ENCODE results near the gene PACS1. TPM values are rescaled to one million over a fixed set of nuclear protein-coding genes. Genes with fewer than 3 reads are reported as not detected.

Gene PACS1
- total RNA-seq, 6 experiments from 2014 or later, result 82.8 to 114 (median 91.8) TPM

DNA sequence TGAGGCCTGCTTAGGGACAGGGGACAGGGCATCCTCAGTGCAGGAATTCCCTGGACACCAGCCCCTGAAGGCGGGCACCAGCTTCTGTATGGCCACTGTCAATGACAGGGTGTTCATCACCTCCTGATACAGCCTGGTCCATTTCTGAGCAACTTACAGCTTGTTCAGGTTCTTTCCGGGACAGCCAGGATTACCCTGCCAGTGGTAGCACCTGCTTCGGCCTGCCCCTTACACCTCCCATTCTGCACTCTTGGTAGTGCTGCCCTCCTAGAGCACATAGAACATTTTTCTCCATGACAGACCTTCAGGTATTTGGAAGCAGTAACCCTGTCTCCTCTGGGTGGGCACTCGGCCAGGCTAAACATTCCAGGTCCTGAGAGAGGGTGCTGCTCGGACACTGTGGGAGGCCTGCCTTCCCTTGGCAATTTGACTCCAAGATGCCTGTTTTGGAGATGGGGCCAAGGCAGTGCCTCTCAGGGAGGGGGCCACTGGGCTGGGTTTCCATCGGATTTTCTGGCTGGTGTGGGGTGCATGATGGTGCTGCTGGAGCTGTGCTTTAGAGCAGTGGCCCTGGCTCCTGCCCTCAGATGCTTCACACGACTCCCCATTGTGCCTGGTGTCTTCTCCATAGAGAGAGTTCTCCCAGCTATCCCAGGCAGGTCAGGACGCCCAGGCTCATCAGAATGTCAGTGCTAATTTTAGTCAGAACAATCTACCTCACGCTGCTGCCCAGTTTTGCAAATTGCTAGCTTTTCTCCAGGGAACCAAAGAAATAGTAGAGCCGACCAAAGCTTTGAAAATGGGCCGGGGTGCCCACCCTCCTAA lies 22.3 kb upstream of the PACS1 start:
- peaks cover 7% of the 10 kb centered on the region for H3K36me3 Mint-ChIP-seq (ENCODE audit: low read depth)
- no peaks in the 10 kb centered on the region for H3K9me3 Mint-ChIP-seq
- H3K4me1 Mint-ChIP-seq (ENCODE audit: low read depth), result peaks cover 34% of the 10 kb centered on the region
- no peak for TF ChIP-seq CTCF (IDR thresholded peaks at IDR 0.05)
- no peak for DNase-seq
- H3K4me3 Mint-ChIP-seq, result no peak overlapping the region
- H3K27me3 Mint-ChIP-seq (ENCODE audit: insufficient read depth), result peaks cover 10% of the 10 kb centered on the region
- no peak overlapping the region for H3K27ac Mint-ChIP-seq

DNA sequence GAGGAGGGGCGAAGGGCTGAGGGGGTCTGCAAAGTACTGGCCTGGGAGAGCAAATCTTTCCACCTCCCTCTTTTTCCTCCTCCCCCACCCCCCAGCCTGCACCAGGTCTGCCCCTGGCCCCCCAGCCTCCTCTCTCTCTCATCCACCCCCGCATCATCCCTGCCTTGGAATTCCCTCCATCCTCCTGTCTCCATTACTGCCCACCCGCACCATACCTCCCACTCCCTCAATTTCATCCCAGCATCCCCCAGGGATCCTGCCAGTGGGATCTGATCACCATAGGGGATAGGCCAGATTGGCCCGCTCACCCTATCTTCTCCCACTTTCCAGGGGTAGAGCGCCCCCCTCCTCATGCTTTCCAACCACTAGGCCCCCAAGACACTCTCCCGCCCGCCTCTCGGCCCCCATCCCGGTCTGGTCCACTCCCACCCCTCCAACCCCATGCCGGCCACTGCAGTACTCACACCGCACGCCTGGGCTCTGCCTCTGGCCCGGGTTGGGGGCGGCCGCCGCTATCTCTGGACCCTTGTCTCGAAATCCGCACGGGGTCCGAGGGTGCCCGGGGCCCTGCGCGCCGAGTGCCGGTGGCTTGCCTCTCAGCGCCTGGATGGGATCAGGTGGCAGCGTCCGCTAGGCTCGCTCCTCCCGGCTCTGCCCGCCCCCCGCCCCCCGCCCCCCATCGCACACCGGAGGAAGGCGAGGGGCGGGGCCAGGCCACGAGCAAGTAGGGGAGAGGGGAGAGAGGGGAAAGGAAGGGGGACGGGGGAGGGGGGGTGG lies 21.3 kb upstream of the PACS1 start, which contains the start of gene GAL3ST3:
TSS of gene GAL3ST3 (minus strand) at position 615 of the 777 bp plus-strand sequence. CDS start 3,746 bp downstream, outside the sequence.
- Mint-ChIP-seq H3K4me3 (no peak within 1 kb of the TSS), H3K9me3 (no peaks in the 10 kb centered on the region), H3K27ac (no peak within 1 kb of the TSS), H3K4me1 (ENCODE audit: low read depth) (peaks cover 44% of the 10 kb centered on the region), H3K36me3 (ENCODE audit: low read depth) (peaks cover 16% of the 10 kb centered on the region), H3K27me3 (ENCODE audit: insufficient read depth) (peaks cover 10% of the 10 kb centered on the region)
- TF ChIP-seq CTCF (IDR thresholded peaks at IDR 0.05), result no peak; the same call in 1 of the 2 replicates
- DNase-seq, result no peak

DNA sequence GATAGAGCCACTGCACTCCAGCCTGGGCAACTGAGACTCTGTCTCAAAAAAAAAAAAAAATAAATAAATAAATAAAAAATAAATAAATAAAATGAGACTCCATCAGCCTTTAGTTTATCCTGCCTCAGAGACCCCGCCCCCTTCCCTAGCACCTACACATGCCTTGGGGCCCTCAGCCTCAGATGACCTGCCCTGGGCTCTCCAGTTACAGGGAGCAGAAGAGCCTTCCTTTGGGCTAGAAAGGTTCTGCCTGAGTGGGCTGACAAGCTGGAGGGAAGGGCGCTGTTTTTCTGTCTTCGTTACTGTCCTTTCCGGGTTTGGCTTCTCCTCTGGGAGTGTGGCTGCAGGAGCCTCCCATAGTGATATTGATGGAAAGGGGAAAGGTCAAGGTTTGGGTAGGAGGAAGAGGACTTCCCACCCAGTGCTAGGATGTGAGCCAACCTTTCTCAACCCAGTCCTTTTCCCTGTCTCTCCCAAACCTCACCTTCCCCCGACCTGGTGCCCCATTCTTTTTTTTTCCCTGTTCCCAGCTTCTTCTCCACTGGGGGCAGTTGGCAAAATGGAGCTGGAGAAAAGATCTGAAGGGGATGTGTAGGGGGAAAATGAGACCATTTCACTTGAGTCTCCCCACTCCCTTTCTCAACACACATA lies 19.4 kb upstream of the PACS1 start:
- peaks cover 30% of the 10 kb centered on the region for H3K36me3 Mint-ChIP-seq (ENCODE audit: low read depth)
- DNase-seq, result no peak
- TF ChIP-seq CTCF (IDR thresholded peaks at IDR 0.05), result peak; percentile 32
- H3K4me1 Mint-ChIP-seq (ENCODE audit: low read depth), result peaks cover 44% of the 10 kb centered on the region
- H3K9me3 Mint-ChIP-seq, result no peaks in the 10 kb centered on the region
- H3K4me3 Mint-ChIP-seq, result peak overlapping the region; percentile 95
- peaks cover 10% of the 10 kb centered on the region for H3K27me3 Mint-ChIP-seq (ENCODE audit: insufficient read depth)
- peak overlapping the region; percentile 99 for H3K27ac Mint-ChIP-seq

DNA sequence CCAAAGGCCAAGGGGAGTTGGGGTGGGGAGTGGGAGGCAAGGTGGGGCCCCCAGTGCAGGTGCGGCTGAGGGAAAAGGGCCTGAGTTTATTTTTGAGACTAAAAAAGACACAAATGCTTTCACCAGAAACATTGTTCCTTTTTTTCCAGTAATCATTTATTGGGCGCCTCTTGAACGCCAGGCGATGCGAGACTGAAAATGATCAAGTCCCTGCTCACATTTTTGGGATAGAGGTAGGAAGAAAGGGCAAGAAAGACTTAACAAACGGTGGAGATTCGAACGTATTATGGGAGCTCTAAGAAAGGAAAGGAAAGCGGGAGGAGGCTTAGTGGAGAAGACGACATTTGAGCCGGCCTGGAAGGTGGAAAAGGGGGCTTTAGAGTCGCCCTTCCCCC lies 18.7 kb upstream of the PACS1 start:
- peaks cover 10% of the 10 kb centered on the region for H3K27me3 Mint-ChIP-seq (ENCODE audit: insufficient read depth)
- H3K9me3 Mint-ChIP-seq, result no peaks in the 10 kb centered on the region
- no peak for DNase-seq
- peaks cover 43% of the 10 kb centered on the region for H3K4me1 Mint-ChIP-seq (ENCODE audit: low read depth)
- TF ChIP-seq CTCF (IDR thresholded peaks at IDR 0.05), result no peak
- peak overlapping the region; percentile 99 for H3K27ac Mint-ChIP-seq
- peak overlapping the region; percentile 95 for H3K4me3 Mint-ChIP-seq
- H3K36me3 Mint-ChIP-seq (ENCODE audit: low read depth), result peaks cover 32% of the 10 kb centered on the region

All from HFFc6 (cell line).